Cardiac muscle cell (in vitro differentiated cells and primary cell): ENCODE measurements around the gene CNIH3. TPM values are rescaled to one million over a fixed set of nuclear protein-coding genes. Genes with fewer than 3 reads are reported as not detected.

Experiments
- DNase-seq, 2 donors: peaks; one replicate each; pipeline versions ENCODE4 v3.0.0 to v3.0.0-alpha.2; 2010 to 2017; ENCODE audit warnings: low read depth in 1 of 2, low spot score in 1 of 2
- H3K27ac ChIP-seq: fragments of 200-600 bp; sonication (generic); 2 replicates; pipeline ENCODE4 v1.5.1; 2016
- H3K27me3 ChIP-seq: fragments of 200-600 bp; sonication (generic); 2 replicates; pipeline ENCODE4 v1.6.0; 2016; ENCODE audit warnings: control low read depth
- H3K36me3 ChIP-seq: fragments of 200-600 bp; sonication (generic); 2 replicates; pipeline ENCODE4 v1.5.1; 2016; ENCODE audit warnings: control low read depth
- H3K4me1 ChIP-seq: fragments of 200-600 bp; sonication (generic); 2 replicates; pipeline ENCODE4 v1.8.1; 2017; ENCODE audit warnings: low read depth, mild to moderate bottlenecking, mixed run types
- H3K4me3 ChIP-seq: fragments of 200-600 bp; sonication (generic); 2 replicates; pipeline ENCODE4 v1.5.1; 2016; ENCODE audit warnings: mild to moderate bottlenecking
- H3K9me3 ChIP-seq: fragments of 200-600 bp; sonication (generic); 2 replicates; pipeline ENCODE4 v1.5.1; 2017; ENCODE audit warnings: low read depth, mild to moderate bottlenecking, control low read depth
- CTCF ChIP-seq: IDR thresholded peaks from 2 replicates; pipeline ENCODE4 v1.5.1; 2012; ENCODE audit warnings: low read depth, mild to moderate bottlenecking, low read length
- polyA plus RNA-seq: library from polyadenylated mRNA; unstranded; fragments of >200 nt; fragmentation: Nextera tagmentation; extraction: Ambion mirVana; gene quantifications from 2 replicates; pipeline ENCODE4 v1.2.1, GENCODE V29; 2016
- total RNA-seq: library from RNA; depleted of rRNA; stranded (reverse); fragments of >200 nt; gene quantifications from 2 replicates; pipeline ENCODE4 v1.2.3, GENCODE V29; 2016

CNIH3 gene
- total and polyA plus RNA-seq, 2 experiments from 2014 or later: 3.2 to 4.2 TPM

GRCh38 chr1:224730540-224730939 is 114.4 kb downstream of the CNIH3 start:
- Histone ChIP-seq H3K9me3 (no peaks in the 10 kb centered on the region), H3K4me1 (peaks cover 15% of the 10 kb centered on the region), H3K4me3 (no peak overlapping the region), H3K27ac (no peak overlapping the region), H3K36me3 (no peaks in the 10 kb centered on the region), H3K27me3 (no peaks in the 10 kb centered on the region)
- TF ChIP-seq CTCF: no peak
- DNase-seq: peak in 1 of 2 donors; percentile 10

GRCh38 chr1:224730965-224731364 is 114.8 kb downstream of the CNIH3 start:
- Histone ChIP-seq H3K27me3 (no peaks in the 10 kb centered on the region), H3K4me3 (no peak overlapping the region), H3K27ac (no peak overlapping the region), H3K36me3 (no peaks in the 10 kb centered on the region), H3K4me1 (peaks cover 15% of the 10 kb centered on the region), H3K9me3 (no peaks in the 10 kb centered on the region)
- TF ChIP-seq CTCF: no peak
- DNase-seq: peak in 1 of 2 donors; percentile 51

GRCh38 chr1:224731633-224732032 is 115.5 kb downstream of the CNIH3 start:
- Histone ChIP-seq H3K27me3 (no peaks in the 10 kb centered on the region), H3K9me3 (no peaks in the 10 kb centered on the region), H3K27ac (no peak overlapping the region), H3K4me3 (no peak overlapping the region), H3K4me1 (peaks cover 15% of the 10 kb centered on the region), H3K36me3 (no peaks in the 10 kb centered on the region)
- TF ChIP-seq CTCF: no peak
- DNase-seq: no peak

- Histone ChIP-seq H3K9me3 (no peaks in the 10 kb centered on the region), H3K27me3 (no peaks in the 10 kb centered on the region), H3K36me3 (no peaks in the 10 kb centered on the region), H3K4me3 (no peak overlapping the region), H3K4me1 (peaks cover 15% of the 10 kb centered on the region), H3K27ac (peak overlapping the region; percentile 67)
- no peak for DNase-seq
- TF ChIP-seq CTCF: no peak
Observed at GRCh38 chr1:224732377-224733026, 116.4 kb downstream of the CNIH3 start.

GRCh38 chr1:224733027-224733911 is 117.2 kb downstream of the CNIH3 start:
- peak; percentile 47 to 52 for DNase-seq
- Histone ChIP-seq H3K4me3 (no peak overlapping the region), H3K4me1 (peaks cover 15% of the 10 kb centered on the region), H3K27ac (peak overlapping the region; percentile 67), H3K36me3 (no peaks in the 10 kb centered on the region), H3K27me3 (no peaks in the 10 kb centered on the region), H3K9me3 (no peaks in the 10 kb centered on the region)
- TF ChIP-seq CTCF: no peak
